HG02759 (cell line): ENCODE results near the gene BLOC1S4.

Experiments
- ATAC-seq: cut with Tn5 transposase; IDR thresholded peaks from one replicate; pipeline ENCODE4 v1.9.1; 2021; ENCODE audit warnings: mild to moderate bottlenecking, moderate library complexity; ENCODE audit not compliant: unreplicated experiment

The BLOC1S4 gene

GRCh38 chr4:6760865-6761264 is 44.9 kb downstream of the BLOC1S4 start:
- no peak for ATAC-seq

- no peak for ATAC-seq
These were observed 46.0 kb downstream of the BLOC1S4 start for GRCh38 chr4:6761649-6762615.

GRCh38 chr4:6763330-6763851 is 47.4 kb downstream of the BLOC1S4 start:
- ATAC-seq, result no peak

GRCh38 chr4:6764976-6765620 is 49.1 kb downstream of the BLOC1S4 start:
- ATAC-seq, result no peak

GRCh38 chr4:6765703-6766102 is 49.7 kb downstream of the BLOC1S4 start:
- no peak for ATAC-seq
